OCI-LY3 (cell line): ENCODE measurements around the gene MUC4.
"Not testable (repeated sequence)": the region's sequence is repeated elsewhere in the genome, so short reads cannot be mapped to it uniquely, and the experiment has no call there.

Source experiments
- H2AFZ ChIP-seq: fragments of 200-600, 300-600 bp; shearing (Covaris generic); 2 replicates; pipeline ENCODE4 v1.6.0; 2014; ENCODE audit warnings: antibody characterized with exemption, low read depth, low read length
- H3K27ac ChIP-seq: fragments of 200-600, 300-600 bp; sonication (generic); 2 replicates; pipeline ENCODE4 v1.5.1; 2014; ENCODE audit warnings: mild to moderate bottlenecking, low read length, moderate library complexity, mixed read lengths
- H3K27me3 ChIP-seq: fragments of 200-600, 300-600 bp; sonication (generic); 2 replicates; pipeline ENCODE4 v1.6.1; 2014; ENCODE audit warnings: low read depth, low read length, mixed read lengths
- H3K36me3 ChIP-seq: fragments of 200-600, 300-600 bp; sonication (generic); replicated peaks from 2 replicates; pipeline ENCODE3; 2014; ENCODE audit warnings: low read depth, low read length, mixed read lengths
- H3K4me1 ChIP-seq: fragments of 300-600, 200-600 bp; sonication (generic); 2 replicates; pipeline ENCODE4 v1.6.1; 2014; ENCODE audit warnings: low read length, mixed read lengths
- H3K4me2 ChIP-seq: fragments of 200-600, 300-600 bp; sonication (generic); 2 replicates; pipeline ENCODE4 v1.6.1; 2014; ENCODE audit warnings: low read length, mixed read lengths
- H3K4me3 ChIP-seq: fragments of 300-600, 200-600 bp; sonication (generic); 2 replicates; pipeline ENCODE4 v1.5.1; 2014; ENCODE audit warnings: antibody characterized with exemption, mild to moderate bottlenecking, low read length, moderate library complexity
- H3K79me2 ChIP-seq: fragments of 300-600, 200-600 bp; shearing (Covaris generic); 2 replicates; pipeline ENCODE4 v1.6.1; 2014; ENCODE audit warnings: mild to moderate bottlenecking, low read length, mixed read lengths
- H3K9ac ChIP-seq: fragments of 300-600, 200-600 bp; shearing (Covaris generic); 2 replicates; pipeline ENCODE4 v1.6.0; 2014; ENCODE audit warnings: mild to moderate bottlenecking, low read length, moderate library complexity
- H3K9me3 ChIP-seq: fragments of 200-600, 300-600 bp; shearing (Covaris generic); 2 replicates; pipeline ENCODE4 v1.6.1; 2014; ENCODE audit warnings: low read length, mixed read lengths; ENCODE audit not compliant: insufficient read depth
- H4K20me1 ChIP-seq: fragments of 200-600, 300-600 bp; sonication (generic); 2 replicates; pipeline ENCODE4 v1.6.1; 2016; ENCODE audit warnings: low read length, mixed read lengths; ENCODE audit not compliant: insufficient read depth
- CTCF ChIP-seq: fragments of 200-600, 300-600 bp; sonication (generic); IDR thresholded peaks from 2 replicates; pipeline ENCODE4 v1.5.1; 2014; ENCODE audit warnings: antibody characterized with exemption, low read length, low read depth
- EZH2phosphoT487 ChIP-seq: fragments of 200-600 bp; shearing (Covaris generic); IDR thresholded peaks from 2 replicates; pipeline ENCODE4 v1.6.1; 2018; ENCODE audit warnings: antibody characterized with exemption, mixed run types, low read depth

The MUC4 gene

GRCh38 chr3:195806916-195807231 lies 4.9 kb downstream of the MUC4 start:
- Histone ChIP-seq H3K27me3 (peaks cover 9% of the 10 kb centered on the region; the same call in 1 of the 2 replicates), H3K79me2 (no peaks in the 10 kb centered on the region), H4K20me1 (no peaks in the 10 kb centered on the region), H3K9me3 (no peaks in the 10 kb centered on the region), H3K9ac (no peak overlapping the region), H3K27ac (no peak overlapping the region), H3K4me3 (no peak overlapping the region), H3K4me1 (no peaks in the 10 kb centered on the region), H3K4me2 (no peak overlapping the region), H3K36me3 (no peaks in the 10 kb centered on the region), H2AFZ (no peak overlapping the region)
- TF ChIP-seq CTCF (no peak), EZH2phosphoT487 (no peak)

- H3K4me3 ChIP-seq = no peak overlapping the region
Observed at GRCh38 chr3:195806211-195806915, 5.4 kb downstream of the MUC4 start.

GRCh38 chr3:195805588-195805987 lies 6.1 kb downstream of the MUC4 start:
- H3K4me1 ChIP-seq, H3K4me2 ChIP-seq, H3K9me3 ChIP-seq, H4K20me1 ChIP-seq, H3K27ac ChIP-seq, H3K79me2 ChIP-seq, H3K36me3 ChIP-seq, H2AFZ ChIP-seq, H3K9ac ChIP-seq, H3K4me3 ChIP-seq, H3K27me3 ChIP-seq: not testable (repeated sequence)

More at GRCh38 chr3:195806211-195806915, 5.4 kb downstream of the MUC4 start:
- no peaks in the 10 kb centered on the region for H4K20me1 ChIP-seq
- H2AFZ ChIP-seq = no peak overlapping the region
- H3K9ac ChIP-seq = no peak overlapping the region
- no peak overlapping the region for H3K4me2 ChIP-seq
- no peaks in the 10 kb centered on the region for H3K4me1 ChIP-seq
- TF ChIP-seq EZH2phosphoT487 (no peak), CTCF (no peak)
- H3K27ac ChIP-seq = no peak overlapping the region
- no peaks in the 10 kb centered on the region for H3K79me2 ChIP-seq
- no peaks in the 10 kb centered on the region for H3K9me3 ChIP-seq
- H3K27me3 ChIP-seq = peaks cover 7% of the 10 kb centered on the region; the same call in 1 of the 2 replicates
- no peaks in the 10 kb centered on the region for H3K36me3 ChIP-seq

- no peak overlapping the region for H3K4me3 ChIP-seq
- no peak overlapping the region for H3K4me2 ChIP-seq
- no peak overlapping the region for H2AFZ ChIP-seq
- TF ChIP-seq EZH2phosphoT487 = no peak
- no peak for TF ChIP-seq CTCF
- no peaks in the 10 kb centered on the region for H3K79me2 ChIP-seq
- H3K9ac ChIP-seq = no peak overlapping the region
- H3K27me3 ChIP-seq = peaks cover 13% of the 10 kb centered on the region
- no peaks in the 10 kb centered on the region for H3K4me1 ChIP-seq
- no peaks in the 10 kb centered on the region for H4K20me1 ChIP-seq
- H3K9me3 ChIP-seq = no peaks in the 10 kb centered on the region
- no peak overlapping the region for H3K27ac ChIP-seq
- H3K36me3 ChIP-seq = no peaks in the 10 kb centered on the region
Observed at GRCh38 chr3:195805181-195805580, 6.5 kb downstream of the MUC4 start.
